Stimulated activated CD8-positive, alpha-beta memory T cell treated with anti-CD3 and anti-CD28 coated beads, Interleukin-7, amount 100 ng/mL, for 4 hours (primary cell): ENCODE results near the gene PARP15.

Experiments
- DNase-seq, 2 donors: peaks; one replicate each; pipeline ENCODE4 v3.0.0-alpha.2; 2020; ENCODE audit warnings: low read depth in 2 of 2

PARP15 gene

GRCh38 chr3:122572940-122573412 lies 4.5 kb upstream of the PARP15 start:
- DNase-seq = peak in 1 of 2 donors; percentile 8

- no peak for DNase-seq
Observed at GRCh38 chr3:122576174-122576940, 1.1 kb upstream of the PARP15 start.

GRCh38 chr3:122578069-122578740 lies 755 bp downstream of the PARP15 start:
- no peak for DNase-seq

DNA sequence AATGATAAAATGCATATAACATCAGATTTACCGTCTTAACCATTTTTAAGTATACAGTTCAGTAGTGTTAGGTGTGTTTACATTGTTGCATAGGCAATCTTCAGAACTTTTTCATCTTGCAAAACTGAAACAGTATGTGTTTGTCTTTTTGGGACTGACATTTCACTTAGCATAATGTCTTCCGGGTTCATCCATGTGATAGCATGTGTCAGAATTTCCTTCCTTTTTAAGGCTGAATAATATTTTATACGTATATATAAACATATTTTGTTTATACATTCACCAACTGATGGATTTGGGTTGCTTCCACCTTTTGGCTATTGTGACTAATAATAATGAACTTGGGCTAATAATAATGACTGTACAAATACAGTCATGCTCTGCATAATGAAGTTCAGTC lies 3.0 kb downstream of the PARP15 start:
- no peak for DNase-seq

DNA sequence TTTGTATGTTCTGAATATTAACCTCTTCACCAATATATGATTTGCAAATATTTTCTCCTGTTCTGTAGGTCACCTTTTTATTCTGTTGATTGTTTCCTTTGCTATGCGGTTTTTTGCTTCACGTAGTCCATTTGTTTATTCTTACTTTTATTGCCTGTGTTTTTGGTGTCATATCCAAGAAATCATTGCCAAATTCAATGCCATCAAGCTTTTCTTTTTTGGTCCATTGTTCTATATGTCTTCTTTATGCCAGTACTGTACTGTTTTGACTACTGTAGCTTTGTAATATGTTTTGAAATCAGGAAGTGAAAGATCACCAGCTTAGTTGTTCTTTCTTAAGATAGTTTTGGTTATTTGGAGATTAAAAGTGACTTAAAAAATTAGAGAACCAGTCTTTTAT lies 4.2 kb downstream of the PARP15 start:
- DNase-seq = no peak

DNA sequence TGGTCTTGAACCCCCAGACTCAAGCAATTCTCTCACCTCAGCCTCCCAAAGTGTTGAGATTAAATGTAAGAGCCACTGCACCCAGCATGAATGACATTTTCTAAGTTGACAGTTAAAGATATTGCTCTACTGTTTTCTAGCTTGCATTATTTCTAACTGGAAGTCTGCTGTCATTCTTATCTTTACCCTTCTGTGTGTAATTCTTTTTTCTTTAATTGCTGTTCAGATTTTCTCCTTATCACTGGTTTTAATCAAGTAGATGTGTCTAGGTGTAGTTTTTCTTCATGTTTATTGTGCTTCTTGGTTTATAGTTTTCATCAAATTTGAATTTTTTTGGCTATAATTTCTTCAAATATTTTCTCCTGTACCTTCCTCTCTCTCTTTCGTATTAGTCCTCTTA lies 4.9 kb downstream of the PARP15 start:
- no peak for DNase-seq

DNA sequence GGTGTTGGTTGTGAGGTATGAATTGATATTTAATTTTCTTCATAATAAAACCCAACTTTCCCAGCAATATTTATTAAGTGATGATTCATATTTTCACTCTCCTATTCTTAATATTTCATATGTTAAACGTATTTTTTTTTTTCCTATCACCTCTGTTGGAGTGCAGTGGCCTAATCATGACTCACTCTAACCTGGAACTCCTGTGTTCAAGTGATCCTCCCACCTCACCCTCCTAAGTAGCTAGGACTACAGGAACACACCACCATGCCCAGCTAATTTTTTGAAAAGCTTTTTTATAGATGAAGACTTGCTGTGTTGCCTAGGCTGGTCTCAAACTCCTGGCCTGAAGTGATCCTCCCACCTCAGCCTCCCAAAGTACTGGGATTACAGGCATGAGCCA lies 8.6 kb downstream of the PARP15 start:
- no peak for DNase-seq

GRCh38 chr3:122586773-122587485 lies 9.5 kb downstream of the PARP15 start:
- DNase-seq = no peak

GRCh38 chr3:122587572-122587971 lies 10.1 kb downstream of the PARP15 start:
- no peak for DNase-seq

- no peak for DNase-seq
Observed at GRCh38 chr3:122589297-122589696, 11.8 kb downstream of the PARP15 start.

- no peak for DNase-seq
Observed at GRCh38 chr3:122590610-122591009, 13.2 kb downstream of the PARP15 start.

- DNase-seq = no peak
Observed at GRCh38 chr3:122594025-122594424, 16.6 kb downstream of the PARP15 start.

GRCh38 chr3:122598151-122598550 lies 20.7 kb downstream of the PARP15 start:
- no peak for DNase-seq

- DNase-seq = no peak
Observed at GRCh38 chr3:122598556-122598955, 21.1 kb downstream of the PARP15 start.

DNA sequence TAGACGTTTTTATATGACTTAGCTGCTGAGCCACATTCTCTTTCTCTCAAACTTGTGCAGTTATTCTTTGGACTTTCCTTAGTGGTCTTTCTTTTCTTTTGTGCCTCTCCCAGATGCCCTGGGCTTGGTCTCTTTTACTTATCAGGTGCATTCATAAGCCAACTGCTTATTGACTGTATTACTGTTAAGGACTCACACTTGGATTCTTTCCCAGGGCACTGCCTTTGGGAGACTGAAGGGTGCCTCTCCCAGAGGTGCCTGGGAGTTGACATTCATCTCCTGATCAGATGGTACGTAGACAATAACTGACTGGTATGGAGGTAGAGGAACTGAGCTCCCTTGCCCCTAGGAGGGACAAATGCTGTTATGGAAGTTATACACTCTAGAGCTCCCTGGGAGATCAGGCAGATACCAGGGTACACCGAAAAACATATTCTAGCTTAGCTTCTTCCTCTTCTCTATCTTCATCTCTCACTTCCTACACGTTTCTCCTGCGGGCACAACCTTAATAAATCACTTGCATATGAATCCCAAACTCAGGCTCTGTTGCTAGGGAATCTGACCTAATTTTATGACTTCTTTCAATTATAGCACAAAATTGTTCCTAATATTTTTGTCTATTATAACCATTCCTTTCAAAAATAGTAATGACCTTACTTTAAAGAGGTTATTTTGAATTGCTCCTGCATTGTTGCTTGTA lies 24.7 kb downstream of the PARP15 start:
- no peak for DNase-seq

- DNase-seq = no peak
Observed at GRCh38 chr3:122603056-122603455, 25.6 kb downstream of the PARP15 start.

DNA sequence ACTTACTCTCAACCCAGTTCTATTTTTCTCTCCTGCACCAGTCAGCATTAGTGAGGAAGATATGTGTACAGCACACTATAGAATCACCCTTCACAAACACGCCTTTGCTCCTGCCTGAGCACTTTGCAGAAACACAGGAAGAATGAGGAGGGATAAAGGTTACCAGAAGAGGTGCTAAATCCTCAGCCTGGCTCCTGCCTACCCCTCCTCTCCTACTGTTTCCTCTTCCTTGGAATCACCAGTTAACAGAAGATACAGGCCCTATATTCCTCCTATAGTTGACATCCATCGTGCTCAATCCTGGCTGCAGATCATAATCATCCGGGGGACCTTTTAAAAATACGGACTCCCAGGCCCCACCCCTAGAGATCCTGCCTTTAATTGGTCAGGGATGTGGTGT lies 28.9 kb downstream of the PARP15 start:
- DNase-seq = no peak

- DNase-seq = no peak
Observed at GRCh38 chr3:122608916-122609315, 31.5 kb downstream of the PARP15 start.

DNA sequence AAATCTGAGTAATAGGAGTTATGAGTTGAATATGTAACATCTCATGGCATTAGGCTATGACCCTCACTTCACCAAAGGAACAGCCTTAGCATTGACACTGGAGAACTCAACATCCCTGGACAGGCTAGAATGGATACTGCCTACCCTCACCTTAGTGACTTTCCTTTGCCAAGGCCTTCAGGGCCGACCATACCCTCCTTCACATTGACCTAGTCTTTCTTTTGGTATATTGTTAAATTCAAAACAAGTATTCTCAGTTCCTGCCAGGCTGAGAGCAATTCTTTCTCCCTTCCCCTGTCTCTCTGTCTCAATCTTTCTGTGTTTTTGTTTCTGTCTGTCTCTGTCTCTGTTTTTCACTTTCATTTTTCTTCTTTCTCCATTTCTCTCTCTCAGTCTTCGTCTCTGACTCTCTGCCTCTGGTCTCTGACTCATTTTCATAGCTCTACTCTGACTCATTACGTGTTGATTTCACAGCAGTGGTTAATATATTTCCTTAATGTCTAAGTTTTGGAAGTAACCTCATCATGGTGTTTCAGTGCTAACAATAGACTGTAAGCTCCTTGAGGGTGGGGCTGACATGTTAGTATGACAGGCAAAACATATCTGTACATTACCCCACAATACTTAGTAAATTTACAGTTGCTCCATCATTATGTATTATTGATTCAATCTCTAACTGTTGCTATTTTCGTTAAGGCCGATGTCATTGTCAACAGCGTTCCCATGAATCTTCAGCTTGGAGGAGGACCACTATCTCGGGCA lies 32.5 kb downstream of the PARP15 start:
- no peak for DNase-seq

- DNase-seq = no peak
Observed at GRCh38 chr3:122612696-122613095, 35.2 kb downstream of the PARP15 start.

GRCh38 chr3:122615303-122615702 lies 37.9 kb downstream of the PARP15 start:
- DNase-seq = no peak
